Large intestine (tissue), 3 donors: ENCODE data around the gene MDH2. TPM values are rescaled to one million over a fixed set of nuclear protein-coding genes. Genes with fewer than 3 reads are reported as not detected.
"Not testable (repeated sequence)": the region's sequence is repeated elsewhere in the genome, so short reads cannot be mapped to it uniquely, and the experiment has no call there.

Experiments used
- DNase-seq, 2 donors: peaks; one replicate each; pipeline versions ENCODE4 v3.0.0 to v3.0.0-alpha.2; 2013
- H3K27ac ChIP-seq: one replicate; pipeline ENCODE4 v1.5.1; 2013; ENCODE audit warnings: low read length
- H3K27me3 ChIP-seq: 2 replicates; pipeline ENCODE4 v1.6.1; 2013; ENCODE audit warnings: low read length; ENCODE audit not compliant: control insufficient read depth, insufficient read depth
- H3K36me3 ChIP-seq: 2 replicates; pipeline ENCODE4 v1.6.1; 2013; ENCODE audit warnings: low read length; ENCODE audit not compliant: control insufficient read depth, insufficient read depth
- H3K4me1 ChIP-seq: one replicate; pipeline ENCODE4 v1.6.1; 2013; ENCODE audit warnings: low read length; ENCODE audit not compliant: control insufficient read depth, insufficient read depth
- H3K4me3 ChIP-seq: one replicate; pipeline ENCODE4 v1.5.1; 2013; ENCODE audit warnings: low read length
- H3K9me3 ChIP-seq: one replicate; pipeline ENCODE4 v1.6.1; 2013; ENCODE audit warnings: mild to moderate bottlenecking, low read depth, low read length, moderate library complexity; ENCODE audit not compliant: control insufficient read depth
- WGBS: methylation state at CpG from one replicate; pipeline ENCODE4 v1.1.5; 2013; ENCODE audit warnings: low lambda C conversion rate; ENCODE audit not compliant: insufficient coverage; 5-methylcytosine and 5-hydroxymethylcytosine counted together
- polyA plus RNA-seq: library from polyadenylated mRNA; unstranded; fragments of 120-200 nt; gene quantifications from one replicate; pipeline ENCODE4 v1.2.1, GENCODE V29; 2013

Gene MDH2
- polyA plus RNA-seq, 1 donor: 166 TPM

GRCh38 chr7:76103788-76104187 is 55.9 kb downstream of the MDH2 start:
- not testable (repeated sequence) for DNase-seq, H3K4me1 ChIP-seq, H3K27ac ChIP-seq, H3K27me3 ChIP-seq, H3K4me3 ChIP-seq, H3K36me3 ChIP-seq, H3K9me3 ChIP-seq
- WGBS: no CpG with 5 or more reads among the region's 2 CpGs

- H3K4me1 ChIP-seq, H3K9me3 ChIP-seq, H3K4me3 ChIP-seq, DNase-seq, H3K27ac ChIP-seq, H3K36me3 ChIP-seq, H3K27me3 ChIP-seq: not testable (repeated sequence)
- 100% methylated on average over 2 of the region's 6 CpGs for WGBS
Measured at GRCh38 chr7:76106130-76106529, 58.2 kb downstream of the MDH2 start.

GRCh38 chr7:76106893-76107292 is 59.0 kb downstream of the MDH2 start:
- H3K4me3 ChIP-seq: no peak overlapping the region
- no peak overlapping the region for H3K27ac ChIP-seq
- H3K4me1 ChIP-seq: peaks cover 3% of the 10 kb centered on the region
- H3K27me3 ChIP-seq: no peaks in the 10 kb centered on the region
- WGBS: no CpG with 5 or more reads among the region's 5 CpGs
- H3K36me3 ChIP-seq: no peaks in the 10 kb centered on the region
- H3K9me3 ChIP-seq: no peaks in the 10 kb centered on the region
- DNase-seq: no peak

GRCh38 chr7:76108540-76109233 is 60.8 kb downstream of the MDH2 start:
- Histone ChIP-seq H3K27ac (peak overlapping the region; percentile 48), H3K9me3 (no peaks in the 10 kb centered on the region), H3K4me1 (peaks cover 3% of the 10 kb centered on the region), H3K36me3 (no peaks in the 10 kb centered on the region), H3K4me3 (no peak overlapping the region), H3K27me3 (no peaks in the 10 kb centered on the region)
- 43% methylated on average over 2 of the region's 11 CpGs for WGBS
- DNase-seq: peak; percentile 45 to 76

- not testable (repeated sequence) for H3K36me3 ChIP-seq, DNase-seq, H3K27ac ChIP-seq, H3K9me3 ChIP-seq, H3K4me1 ChIP-seq, H3K27me3 ChIP-seq, H3K4me3 ChIP-seq
- 100% methylated on average over 1 of the region's 9 CpGs for WGBS
Measured at GRCh38 chr7:76113042-76113630, 65.2 kb downstream of the MDH2 start.

- H3K9me3 ChIP-seq, DNase-seq, H3K36me3 ChIP-seq, H3K4me3 ChIP-seq, H3K4me1 ChIP-seq, H3K27ac ChIP-seq, H3K27me3 ChIP-seq: not testable (repeated sequence)
- no CpG with 5 or more reads among the region's 1 CpG for WGBS
Measured at GRCh38 chr7:76114742-76115141, 66.8 kb downstream of the MDH2 start.

Other genes with a start within 250 kb of the MDH2 start
- 32.1 TPM for gene CCL24, start 234.3 kb upstream of the MDH2 start, polyA plus RNA-seq
- 51.9 TPM for gene RHBDD2, start 169.1 kb upstream of the MDH2 start, polyA plus RNA-seq
- gene POR, start 133.0 kb upstream of the MDH2 start, polyA plus RNA-seq: 67.7 TPM
- gene TMEM120A, start 53.5 kb upstream of the MDH2 start, polyA plus RNA-seq: 61.0 TPM
- 55.1 TPM for gene STYXL1, start 106 bp upstream of the MDH2 start, polyA plus RNA-seq
- gene SRRM3, start 153.8 kb downstream of the MDH2 start, polyA plus RNA-seq: 5.8 TPM